HG02763 (cell line): Measurements from ENCODE around the gene WNT3A.

Experiments used
- ATAC-seq: cut with Tn5 transposase; IDR thresholded peaks from one replicate; pipeline ENCODE4 v1.9.1; 2021; ENCODE audit warnings: mild to moderate bottlenecking, moderate library complexity; ENCODE audit not compliant: unreplicated experiment

WNT3A gene

GRCh38 chr1:228110556-228110955 lies 103.8 kb downstream of the WNT3A start:
- ATAC-seq: no peak
